ENCODE results near the gene CYP4F8.
"Not testable (repeated sequence)": the region's sequence is repeated elsewhere in the genome, so short reads cannot be mapped to it uniquely, and the experiment has no call there.

CYP4F8 gene, protein sequence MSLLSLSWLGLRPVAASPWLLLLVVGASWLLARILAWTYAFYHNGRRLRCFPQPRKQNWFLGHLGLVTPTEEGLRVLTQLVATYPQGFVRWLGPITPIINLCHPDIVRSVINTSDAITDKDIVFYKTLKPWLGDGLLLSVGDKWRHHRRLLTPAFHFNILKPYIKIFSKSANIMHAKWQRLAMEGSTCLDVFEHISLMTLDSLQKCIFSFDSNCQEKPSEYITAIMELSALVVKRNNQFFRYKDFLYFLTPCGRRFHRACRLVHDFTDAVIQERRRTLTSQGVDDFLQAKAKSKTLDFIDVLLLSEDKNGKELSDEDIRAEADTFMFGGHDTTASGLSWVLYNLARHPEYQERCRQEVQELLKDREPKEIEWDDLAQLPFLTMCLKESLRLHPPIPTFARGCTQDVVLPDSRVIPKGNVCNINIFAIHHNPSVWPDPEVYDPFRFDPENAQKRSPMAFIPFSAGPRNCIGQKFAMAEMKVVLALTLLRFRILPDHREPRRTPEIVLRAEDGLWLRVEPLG
- total RNA-seq, result 0 to 0.13 reads per million in 2 donors

GRCh38 chr19:15614507-15615379 lies at the start of gene CYP4F8:
Gene CYP4F8, plus strand, starts transcription at chr19:15615218. Its CDS starts 399 bp downstream, at chr19:15615617.
- no peak for DNase-seq

DNA sequence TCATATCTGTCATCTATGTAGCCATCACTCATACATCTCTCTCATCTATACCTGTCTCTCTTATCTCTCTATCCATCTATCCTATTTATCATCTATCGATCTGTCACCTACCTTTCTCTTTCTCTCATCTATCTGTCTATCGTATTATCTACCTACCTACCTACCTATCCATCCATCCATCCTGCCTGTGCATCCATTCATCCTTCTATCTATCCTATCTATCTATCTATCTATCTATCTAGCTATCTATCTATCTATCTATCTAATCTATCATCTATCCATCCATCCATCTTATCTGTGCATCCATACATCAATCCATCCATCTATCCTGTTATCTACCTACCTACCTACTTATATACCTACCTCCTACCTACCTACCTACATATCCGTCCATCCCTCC lies 44.6 kb upstream of the CYP4F8 start:
- no peak for DNase-seq

DNA sequence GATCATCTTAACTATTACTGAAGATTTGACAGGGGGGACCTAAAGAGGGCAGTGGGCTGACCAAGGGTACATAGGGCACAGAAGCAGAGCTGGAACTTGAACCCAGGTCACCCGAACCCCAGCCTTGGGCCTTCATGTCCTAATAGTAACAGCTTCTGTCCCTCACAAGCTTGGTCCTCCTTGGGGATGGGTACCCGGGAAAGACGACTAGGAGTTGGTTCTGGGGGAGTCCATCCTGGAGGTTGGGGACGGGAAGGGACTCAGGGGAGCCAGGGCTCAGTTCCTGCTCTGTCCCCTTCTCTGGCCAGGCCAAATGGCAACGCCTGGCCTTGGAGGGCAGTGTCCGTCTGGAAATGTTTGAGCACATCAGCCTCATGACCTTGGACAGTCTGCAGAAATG lies 39.6 kb upstream of the CYP4F8 start:
- DNase-seq, result no peak

- DNase-seq, result no peak
Measured at GRCh38 chr19:15576526-15577156, 38.4 kb upstream of the CYP4F8 start.

DNA sequence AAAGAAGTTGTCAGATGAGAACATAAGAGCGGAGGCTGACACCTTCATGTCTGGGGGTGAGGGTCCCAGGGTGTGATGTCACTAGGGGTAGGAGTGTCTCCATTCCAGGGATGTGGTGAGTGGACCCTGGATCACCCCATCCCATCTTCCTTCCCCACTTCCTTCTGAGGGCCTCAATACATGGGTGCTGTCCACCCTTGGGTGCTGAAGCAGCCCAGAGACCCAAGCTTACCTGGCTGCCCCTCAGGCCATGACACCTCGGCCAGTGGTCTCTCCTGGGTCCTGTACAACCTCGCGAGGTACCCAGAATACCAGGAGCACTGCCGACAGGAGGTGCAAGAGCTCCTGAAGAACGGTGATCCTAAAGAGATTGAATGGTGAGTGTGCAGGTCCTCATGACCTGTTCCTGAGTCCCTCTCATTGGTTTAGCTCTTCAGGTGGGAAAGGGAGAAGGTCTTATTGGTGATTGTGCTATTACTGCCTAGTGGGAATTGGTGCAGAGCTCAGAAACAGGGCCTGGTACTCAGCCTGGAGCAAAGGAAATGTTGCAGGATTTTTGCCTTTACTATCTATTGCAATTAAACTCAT lies 37.7 kb upstream of the CYP4F8 start:
- no peak for DNase-seq

- no peak for DNase-seq
Measured at GRCh38 chr19:15583346-15583745, 31.7 kb upstream of the CYP4F8 start.

DNA sequence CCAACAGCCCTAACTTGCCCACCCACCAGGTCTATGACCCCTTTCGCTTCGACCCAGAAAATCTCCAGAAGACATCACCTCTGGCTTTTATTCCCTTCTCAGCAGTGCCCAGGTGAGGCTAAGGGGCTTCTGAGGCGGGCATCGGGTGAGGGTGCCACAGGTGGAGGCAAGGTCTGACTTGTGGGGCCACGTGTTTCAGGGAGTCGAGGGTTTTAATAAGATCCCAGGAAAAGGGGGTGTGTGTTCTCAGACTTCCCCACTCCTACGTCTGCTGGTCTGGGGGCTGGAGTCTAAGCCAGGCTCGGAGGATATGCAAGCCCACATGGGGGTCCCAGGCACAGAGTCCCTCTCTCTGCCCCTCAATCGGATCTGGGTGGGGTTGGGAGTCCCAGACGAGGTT lies 30.9 kb upstream of the CYP4F8 start:
- DNase-seq, result no peak

GRCh38 chr19:15584541-15585115 lies 30.4 kb upstream of the CYP4F8 start:
- peak; percentile 21 for DNase-seq

GRCh38 chr19:15587663-15588062 lies 27.4 kb upstream of the CYP4F8 start:
- DNase-seq, result no peak

GRCh38 chr19:15588265-15588664 lies 26.8 kb upstream of the CYP4F8 start:
- DNase-seq, result no peak

DNA sequence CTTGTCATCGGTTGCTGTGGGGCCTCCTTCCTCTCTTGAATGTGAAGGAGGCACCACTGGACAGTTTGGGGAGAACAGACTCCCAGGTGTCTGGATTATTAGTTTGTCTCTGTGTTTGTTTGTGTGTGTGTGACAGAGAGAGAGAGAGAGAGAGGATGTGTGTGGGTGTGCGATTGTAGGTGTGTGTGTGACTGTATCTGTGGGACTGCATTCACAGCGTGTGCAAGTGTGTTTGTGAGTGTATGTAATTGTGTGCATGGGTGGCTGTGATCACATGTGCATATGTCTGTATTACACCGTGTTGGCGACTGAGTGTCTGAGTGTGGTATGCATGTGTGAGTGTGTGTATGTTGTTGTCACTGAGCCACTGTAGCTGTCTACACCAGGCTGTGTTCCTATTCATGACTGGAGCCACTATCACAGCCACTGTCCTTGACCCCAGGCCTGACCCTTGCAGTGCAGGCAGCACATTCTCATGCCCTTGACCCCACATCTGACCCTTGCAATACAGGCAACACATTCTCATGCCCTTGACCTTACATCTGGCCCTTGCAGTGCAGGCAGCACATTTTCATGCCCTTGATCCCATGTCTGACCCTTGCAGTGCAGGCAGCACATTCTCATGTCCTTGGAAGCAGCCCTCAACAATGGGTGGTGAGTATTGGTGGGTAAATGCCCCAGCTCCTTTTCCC lies 25.1 kb upstream of the CYP4F8 start:
- DNase-seq, result no peak

DNA sequence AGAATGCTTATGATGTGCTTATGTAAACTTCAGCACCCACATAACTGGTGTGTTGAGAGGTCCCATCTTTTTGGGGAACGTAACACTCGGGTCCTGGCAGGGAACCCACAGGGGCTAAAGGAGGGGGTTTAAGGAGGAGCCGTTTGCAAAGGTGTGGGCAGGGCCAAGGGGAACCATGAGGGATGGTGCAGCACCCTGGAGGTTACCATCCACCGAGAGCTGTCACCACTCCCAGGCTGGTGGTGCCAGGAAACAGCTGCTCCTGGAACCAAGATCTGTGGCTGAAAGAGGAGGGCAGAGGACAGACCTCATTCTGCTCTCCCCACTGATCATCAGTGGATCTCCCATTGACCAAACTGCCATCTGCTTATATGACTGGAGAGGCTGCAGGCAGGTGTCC lies 23.2 kb upstream of the CYP4F8 start:
- no peak for DNase-seq

DNA sequence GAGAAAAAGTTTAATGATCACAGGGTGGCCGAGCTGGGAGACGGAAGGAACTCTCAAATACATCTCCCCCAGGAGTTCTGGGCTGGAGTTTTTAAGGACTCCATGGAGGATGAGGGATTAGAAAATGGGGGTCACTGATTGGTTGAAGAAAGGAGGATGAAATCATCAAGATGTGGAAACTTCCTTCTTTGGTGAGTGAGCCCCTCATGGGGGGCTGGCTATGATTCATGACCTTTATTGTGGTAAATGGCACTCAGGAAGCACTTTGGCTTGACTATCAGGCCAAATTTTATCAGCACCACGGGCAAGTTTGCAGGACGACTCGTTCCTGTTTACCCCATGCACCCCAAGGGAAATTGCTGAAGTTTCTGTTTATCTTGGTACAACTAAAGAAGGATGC lies 22.5 kb upstream of the CYP4F8 start:
- DNase-seq, result not testable (repeated sequence)

GRCh38 chr19:15593766-15594165 lies 21.3 kb upstream of the CYP4F8 start:
- not testable (repeated sequence) for DNase-seq

DNA sequence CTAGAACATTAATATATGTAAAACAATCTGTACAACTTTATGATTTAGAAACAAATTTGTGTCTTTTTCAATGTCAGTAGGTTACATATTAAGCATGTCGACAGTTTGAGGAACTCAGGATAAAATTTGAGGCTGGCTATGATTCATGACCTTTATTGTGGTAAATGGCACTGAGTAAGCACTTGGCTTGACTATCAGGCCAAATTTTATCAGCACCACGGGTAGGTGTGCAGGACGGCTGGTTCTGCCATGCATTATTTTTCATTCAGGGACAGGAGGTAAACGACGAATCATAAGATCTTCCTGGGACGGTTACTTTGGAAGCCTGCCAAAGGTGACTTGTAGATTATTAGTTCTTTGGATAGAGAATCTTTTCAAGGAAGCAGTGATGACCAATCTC lies 19.9 kb upstream of the CYP4F8 start:
- no peak for DNase-seq

- not testable (repeated sequence) for DNase-seq
Measured at GRCh38 chr19:15607978-15608925, 6.8 kb upstream of the CYP4F8 start.

DNA sequence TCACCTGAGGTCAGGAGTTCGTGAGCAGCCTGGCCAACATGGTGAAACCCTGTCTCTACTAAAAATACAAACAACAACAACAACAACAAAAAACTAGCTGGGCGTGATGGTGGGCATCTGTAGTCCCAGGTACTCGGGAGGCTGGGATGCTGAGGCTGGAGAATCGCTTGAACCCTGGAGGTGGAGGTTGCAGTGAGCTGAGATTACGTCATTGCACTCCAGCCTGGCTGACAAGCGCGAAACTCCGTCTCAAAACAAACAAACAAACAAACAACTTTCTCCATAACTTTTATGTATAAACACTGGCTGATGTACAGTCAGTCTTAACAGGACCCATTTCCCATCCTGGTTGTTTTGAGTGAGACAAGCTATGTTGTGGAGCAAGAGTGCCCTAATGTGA lies 5.8 kb upstream of the CYP4F8 start:
- DNase-seq, result no peak

- DNase-seq, result no peak
Measured at GRCh38 chr19:15612342-15612741, 2.7 kb upstream of the CYP4F8 start.

DNA sequence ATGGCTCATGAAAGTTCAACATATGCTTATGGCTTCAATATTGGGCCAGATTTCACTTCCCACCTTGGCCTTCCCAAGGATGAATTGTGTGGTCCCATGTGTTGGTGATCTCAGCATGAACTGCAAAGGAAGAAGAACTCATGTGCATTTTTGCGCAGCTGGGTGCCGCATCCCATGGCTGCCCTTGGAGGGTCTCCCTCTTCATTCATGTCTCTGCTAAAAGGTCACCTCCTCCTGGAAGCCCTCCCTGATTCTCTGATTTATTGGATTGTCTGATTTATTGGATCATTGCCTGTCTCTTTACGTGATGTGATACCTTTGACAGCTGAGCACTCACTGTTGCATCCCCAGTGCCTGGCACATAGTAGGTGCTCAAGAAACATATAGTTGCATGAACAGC lies 1.7 kb upstream of the CYP4F8 start:
- no peak for DNase-seq

GRCh38 chr19:15615526-15615925 lies 508 bp downstream of the CYP4F8 start:
- no peak for DNase-seq

DNA sequence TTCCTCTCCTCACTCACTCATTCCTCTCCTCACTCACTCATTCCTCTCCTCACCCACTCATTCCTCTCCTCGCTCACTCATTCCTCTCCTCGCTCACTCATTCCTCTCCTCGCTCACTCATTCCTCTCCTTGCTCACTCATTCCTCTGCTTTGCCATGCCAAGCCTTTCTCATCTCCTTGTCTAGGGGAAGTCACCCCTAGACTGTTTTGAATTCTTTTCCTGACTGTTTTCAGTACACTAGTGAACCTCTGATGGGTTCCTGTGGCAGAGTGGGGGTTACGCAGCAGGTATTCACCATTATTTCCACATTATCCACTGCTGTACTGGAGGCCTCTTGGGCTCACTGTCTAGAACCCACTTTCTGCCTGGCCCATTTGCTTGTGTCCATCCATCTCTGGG lies 1.2 kb downstream of the CYP4F8 start:
- no peak for DNase-seq

Data from activated gamma-delta T cell (primary cell).